Kidney epithelial cell (primary cell): ENCODE measurements around the gene AHR. TPM values are rescaled to one million over a fixed set of nuclear protein-coding genes. Genes with fewer than 3 reads are reported as not detected.

Experiments used
- DNase-seq: peaks from one replicate; pipeline ENCODE4 v3.0.0-alpha.2; 2010; ENCODE audit warnings: low read depth
- H3K27me3 ChIP-seq: 2 replicates; pipeline ENCODE4 v1.6.0; 2011; ENCODE audit warnings: low read length; ENCODE audit not compliant: control insufficient read depth, insufficient read depth
- H3K36me3 ChIP-seq: 2 replicates; pipeline ENCODE4 v1.5.1; 2011; ENCODE audit warnings: low read length; ENCODE audit not compliant: control insufficient read depth, insufficient read depth
- H3K4me3 ChIP-seq: 2 replicates; pipeline ENCODE4 v1.5.1; 2011; ENCODE audit warnings: low read depth, mild to moderate bottlenecking, control low read depth, low read length
- total RNA-seq: library from RNA; depleted of rRNA; stranded (reverse); fragments of >200 nt; gene quantifications from 2 replicates; pipeline ENCODE4 v1.2.3, GENCODE V29; 2015
- TF ChIP-seq, protein P1 (sequence below): IDR thresholded peaks from 2 replicates; pipeline ENCODE4 v1.5.1; 2011; ENCODE audit warnings: mild to moderate bottlenecking, moderate library complexity, low read length, control low read depth, inconsistent platforms; ENCODE audit not compliant: insufficient read depth, poor library complexity, severe bottlenecking

The AHR gene
- total RNA-seq, 1 donor from 2014 or later, result 29.0 TPM

DNA sequence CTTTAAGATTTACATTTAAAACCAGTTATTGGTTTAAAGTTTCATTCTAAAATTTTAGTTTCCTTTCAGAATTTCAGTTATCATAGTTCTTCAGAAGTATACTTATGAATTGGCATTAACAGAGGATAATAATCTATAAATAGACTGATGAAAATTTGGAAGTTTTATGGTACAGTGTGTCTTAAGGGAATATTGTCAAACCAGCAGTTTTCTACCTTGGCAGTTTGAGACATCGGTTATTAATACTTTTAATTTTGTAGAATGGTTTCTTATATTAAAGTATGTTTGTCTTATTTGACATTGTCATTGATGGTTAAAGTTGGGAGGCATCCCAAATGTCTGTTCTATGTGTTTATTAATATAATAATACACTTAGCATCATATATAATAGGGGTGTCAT lies 2.0 kb downstream of the AHR start:
- TF ChIP-seq, protein P1, sequence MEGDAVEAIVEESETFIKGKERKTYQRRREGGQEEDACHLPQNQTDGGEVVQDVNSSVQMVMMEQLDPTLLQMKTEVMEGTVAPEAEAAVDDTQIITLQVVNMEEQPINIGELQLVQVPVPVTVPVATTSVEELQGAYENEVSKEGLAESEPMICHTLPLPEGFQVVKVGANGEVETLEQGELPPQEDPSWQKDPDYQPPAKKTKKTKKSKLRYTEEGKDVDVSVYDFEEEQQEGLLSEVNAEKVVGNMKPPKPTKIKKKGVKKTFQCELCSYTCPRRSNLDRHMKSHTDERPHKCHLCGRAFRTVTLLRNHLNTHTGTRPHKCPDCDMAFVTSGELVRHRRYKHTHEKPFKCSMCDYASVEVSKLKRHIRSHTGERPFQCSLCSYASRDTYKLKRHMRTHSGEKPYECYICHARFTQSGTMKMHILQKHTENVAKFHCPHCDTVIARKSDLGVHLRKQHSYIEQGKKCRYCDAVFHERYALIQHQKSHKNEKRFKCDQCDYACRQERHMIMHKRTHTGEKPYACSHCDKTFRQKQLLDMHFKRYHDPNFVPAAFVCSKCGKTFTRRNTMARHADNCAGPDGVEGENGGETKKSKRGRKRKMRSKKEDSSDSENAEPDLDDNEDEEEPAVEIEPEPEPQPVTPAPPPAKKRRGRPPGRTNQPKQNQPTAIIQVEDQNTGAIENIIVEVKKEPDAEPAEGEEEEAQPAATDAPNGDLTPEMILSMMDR, result no peak
- no peak for DNase-seq
- peak overlapping the region; percentile 96 for H3K4me3 ChIP-seq
- H3K27me3 ChIP-seq, result no peaks in the 10 kb centered on the region
- H3K36me3 ChIP-seq, result no peaks in the 10 kb centered on the region

DNA sequence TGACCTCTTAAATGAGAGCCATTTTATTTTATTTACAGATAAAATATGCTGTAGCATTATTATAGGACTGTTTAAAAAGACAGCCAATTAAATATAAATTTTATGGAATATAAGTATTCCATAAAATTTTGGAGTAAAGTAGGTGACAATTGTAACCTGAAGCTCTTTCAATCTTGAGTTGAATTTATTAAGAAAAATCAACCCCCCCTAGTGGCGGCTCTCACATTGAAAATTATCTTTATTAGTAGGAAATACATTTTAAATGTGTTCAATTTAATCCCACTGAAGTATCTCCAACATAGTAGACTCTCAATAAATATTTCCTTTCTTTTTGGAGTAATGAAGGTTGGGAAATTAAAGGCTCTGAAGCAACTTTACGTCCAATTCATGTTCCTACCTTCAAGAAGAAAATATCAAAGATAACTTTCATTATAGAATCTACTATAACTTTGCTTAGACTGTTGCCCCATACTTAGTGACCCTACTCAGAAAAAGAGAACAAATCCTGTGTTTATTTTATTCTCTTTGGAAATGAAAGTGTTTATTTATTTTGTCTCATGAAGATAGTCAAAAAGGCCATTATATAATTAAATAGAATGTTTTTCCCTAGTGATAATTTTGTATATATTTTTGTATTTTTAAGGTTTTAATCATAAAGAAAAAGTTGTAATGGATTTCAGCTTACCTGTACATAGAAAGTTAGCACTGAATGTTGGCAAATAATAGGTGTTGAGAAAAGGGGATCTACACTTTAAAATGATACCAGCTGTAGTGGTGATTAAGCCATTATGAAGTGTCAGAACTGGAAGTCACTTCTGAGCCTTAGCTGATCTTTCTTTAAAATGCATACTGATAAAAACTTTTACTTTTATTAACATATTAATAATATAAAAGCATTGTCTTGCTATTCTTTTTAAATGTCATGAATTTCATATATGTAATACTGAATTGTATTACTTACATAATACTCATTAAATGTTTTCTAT lies 3.3 kb downstream of the AHR start:
- H3K27me3 ChIP-seq, result no peaks in the 10 kb centered on the region
- H3K4me3 ChIP-seq, result peak overlapping the region; percentile 96
- H3K36me3 ChIP-seq, result no peaks in the 10 kb centered on the region
- DNase-seq, result no peak
- TF ChIP-seq, protein P1, result peak; percentile 39

DNA sequence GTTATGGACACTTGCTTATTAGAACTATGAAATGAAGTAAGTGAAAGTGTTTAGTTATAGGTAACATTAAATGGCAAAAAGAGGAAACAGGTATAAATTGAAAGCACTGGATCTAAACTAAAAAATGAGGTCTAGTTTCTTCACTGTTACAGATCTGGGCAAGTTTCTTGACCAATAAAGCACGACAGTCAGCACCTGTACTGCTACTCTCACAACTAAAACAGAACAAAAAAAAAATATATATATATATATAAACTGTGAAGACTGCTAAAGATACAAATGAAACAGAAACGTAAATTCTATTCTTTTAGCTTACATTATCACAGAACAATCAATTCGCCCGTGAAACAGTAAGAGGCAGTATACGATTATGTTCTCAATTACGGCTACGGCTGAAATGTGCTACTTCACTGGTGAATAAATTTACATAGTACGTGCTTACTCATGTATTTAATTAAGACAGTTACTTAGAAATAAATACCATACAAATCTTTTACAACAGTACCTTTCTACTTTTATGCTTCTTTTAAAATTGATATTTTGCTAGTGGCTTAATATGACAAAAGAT lies 4.2 kb downstream of the AHR start:
- no peaks in the 10 kb centered on the region for H3K27me3 ChIP-seq
- TF ChIP-seq, protein P1, result peak; percentile 27
- DNase-seq, result no peak
- H3K4me3 ChIP-seq, result peak overlapping the region; percentile 15
- H3K36me3 ChIP-seq, result no peaks in the 10 kb centered on the region

DNA sequence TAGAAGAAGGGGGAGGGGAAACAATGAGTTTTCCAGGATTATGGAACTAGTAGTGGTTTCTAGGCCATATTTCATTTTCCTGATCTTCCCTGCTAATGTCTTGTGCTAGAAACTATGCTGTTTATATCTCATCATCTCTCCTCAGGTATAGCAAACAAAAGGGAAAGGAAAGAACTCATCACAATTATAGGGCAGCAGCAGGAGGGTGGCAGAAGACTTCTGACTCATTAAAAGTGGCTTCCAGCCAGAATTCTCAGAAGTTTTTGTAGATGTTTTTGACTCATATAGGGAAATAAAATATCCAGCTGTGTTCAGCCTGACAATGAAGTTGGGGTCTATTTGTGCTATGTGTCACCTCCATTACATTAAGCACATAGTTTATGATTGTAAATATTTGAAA lies 6.5 kb downstream of the AHR start:
- H3K4me3 ChIP-seq, result no peak overlapping the region

DNA sequence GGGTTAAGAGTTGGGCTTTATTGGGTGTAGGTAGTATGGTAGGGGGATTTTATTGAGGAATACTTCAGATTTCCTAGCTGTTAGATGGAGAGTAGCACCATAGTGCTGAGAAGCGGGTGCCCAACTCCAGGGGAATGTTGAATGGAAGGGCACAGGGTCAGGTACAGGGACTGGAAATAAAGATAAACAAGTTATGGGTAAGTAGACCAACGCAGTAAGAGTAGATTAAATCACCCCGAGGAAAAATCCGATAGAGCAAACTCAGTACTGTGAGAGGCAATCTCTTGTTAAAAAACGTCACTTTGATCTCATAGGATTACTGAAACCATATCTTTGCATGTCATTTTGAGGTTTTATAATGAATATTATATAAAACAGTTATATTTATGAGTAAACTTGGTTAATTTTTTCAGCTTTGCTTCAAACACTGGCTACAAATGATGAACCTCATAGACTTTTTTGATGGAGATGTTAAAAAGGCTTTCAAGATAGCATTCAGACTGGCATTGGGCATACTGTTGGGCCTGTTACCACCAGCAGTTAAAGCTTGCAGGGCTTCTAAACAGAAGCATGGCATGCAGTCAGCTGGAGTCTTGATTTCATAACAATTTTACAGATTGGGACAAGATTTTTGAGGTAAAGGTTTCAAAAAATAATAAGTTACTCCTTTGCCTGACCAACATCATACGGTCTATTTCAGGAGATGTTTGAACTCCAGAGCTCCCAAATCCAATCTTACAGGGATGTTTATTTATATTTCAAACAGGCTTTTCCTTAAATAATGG lies 7.1 kb downstream of the AHR start:
- Histone ChIP-seq H3K27me3 (no peaks in the 10 kb centered on the region), H3K4me3 (no peak overlapping the region), H3K36me3 (no peaks in the 10 kb centered on the region)
- DNase-seq, result no peak
- TF ChIP-seq, protein P1, result no peak

More for the DNA sequence above, 6.5 kb downstream of the AHR start:
- Histone ChIP-seq H3K27me3 (no peaks in the 10 kb centered on the region), H3K36me3 (no peaks in the 10 kb centered on the region)
- DNase-seq, result peak; percentile 69
- TF ChIP-seq, protein P1, result no peak
